Astrocyte (in vitro differentiated cells and primary cell): ENCODE measurements around the gene PACSIN3.
"Not testable (repeated sequence)": the region's sequence is repeated elsewhere in the genome, so short reads cannot be mapped to it uniquely, and the experiment has no call there.

Source experiments
- EZH2 ChIP-seq: IDR thresholded peaks from 2 replicates; pipeline ENCODE4 v1.6.1; 2012; ENCODE audit warnings: mild to moderate bottlenecking, low read length, inconsistent platforms; ENCODE audit not compliant: insufficient read depth
- TF ChIP-seq, protein P1 (sequence below): IDR thresholded peaks from 2 replicates; pipeline ENCODE4 v1.5.1; 2011; ENCODE audit warnings: low read depth, mild to moderate bottlenecking, inconsistent platforms, low read length, moderate library complexity; ENCODE audit not compliant: insufficient read depth

DNA sequence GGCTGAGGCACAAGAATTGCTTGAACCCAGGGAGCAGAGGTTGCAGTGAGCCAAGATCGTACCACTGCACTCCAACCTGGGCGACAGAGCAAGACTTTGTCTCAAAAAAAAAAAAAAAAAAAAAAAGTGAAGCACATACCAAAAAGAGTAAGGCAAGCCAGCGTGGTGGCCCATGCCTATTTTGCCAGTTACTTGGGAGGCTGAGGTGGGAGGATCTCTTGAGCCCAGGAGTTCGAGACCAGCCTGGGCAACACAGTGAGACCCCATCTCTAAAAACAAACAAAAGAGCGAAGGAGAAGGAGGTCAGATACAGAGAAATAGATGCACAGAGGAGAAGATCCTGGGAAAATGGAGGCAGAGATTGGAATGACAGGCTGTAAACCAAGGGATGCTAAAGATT is 20.3 kb upstream of the PACSIN3 start:
- TF ChIP-seq, protein P1, sequence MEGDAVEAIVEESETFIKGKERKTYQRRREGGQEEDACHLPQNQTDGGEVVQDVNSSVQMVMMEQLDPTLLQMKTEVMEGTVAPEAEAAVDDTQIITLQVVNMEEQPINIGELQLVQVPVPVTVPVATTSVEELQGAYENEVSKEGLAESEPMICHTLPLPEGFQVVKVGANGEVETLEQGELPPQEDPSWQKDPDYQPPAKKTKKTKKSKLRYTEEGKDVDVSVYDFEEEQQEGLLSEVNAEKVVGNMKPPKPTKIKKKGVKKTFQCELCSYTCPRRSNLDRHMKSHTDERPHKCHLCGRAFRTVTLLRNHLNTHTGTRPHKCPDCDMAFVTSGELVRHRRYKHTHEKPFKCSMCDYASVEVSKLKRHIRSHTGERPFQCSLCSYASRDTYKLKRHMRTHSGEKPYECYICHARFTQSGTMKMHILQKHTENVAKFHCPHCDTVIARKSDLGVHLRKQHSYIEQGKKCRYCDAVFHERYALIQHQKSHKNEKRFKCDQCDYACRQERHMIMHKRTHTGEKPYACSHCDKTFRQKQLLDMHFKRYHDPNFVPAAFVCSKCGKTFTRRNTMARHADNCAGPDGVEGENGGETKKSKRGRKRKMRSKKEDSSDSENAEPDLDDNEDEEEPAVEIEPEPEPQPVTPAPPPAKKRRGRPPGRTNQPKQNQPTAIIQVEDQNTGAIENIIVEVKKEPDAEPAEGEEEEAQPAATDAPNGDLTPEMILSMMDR = not testable (repeated sequence)
- TF ChIP-seq EZH2 = not testable (repeated sequence)
